Measurements from ENCODE around the gene TENT4B.

TENT4B gene

GRCh38 chr16:50144211-50144610 is 8.9 kb upstream of the TENT4B start:
- no peak overlapping the region for H3K27ac ChIP-seq
- TF ChIP-seq ZFX (IDR thresholded peaks at IDR 0.05; ENCODE audit: borderline replicate concordance), result no peak
- TF ChIP-seq CTCF (IDR thresholded peaks at IDR 0.05), result no peak

- H3K27ac ChIP-seq, result no peak overlapping the region
- TF ChIP-seq CTCF (IDR thresholded peaks at IDR 0.05) (no peak), ZFX (IDR thresholded peaks at IDR 0.05; ENCODE audit: borderline replicate concordance) (no peak)
Observed at GRCh38 chr16:50146479-50147435, 6.3 kb upstream of the TENT4B start.

- no peak overlapping the region for H3K27ac ChIP-seq
- TF ChIP-seq CTCF (IDR thresholded peaks at IDR 0.05) (no peak), ZFX (IDR thresholded peaks at IDR 0.05; ENCODE audit: borderline replicate concordance) (no peak)
Observed at GRCh38 chr16:50151322-50151721, 1.8 kb upstream of the TENT4B start.

- peak overlapping the region; percentile 88 for H3K27ac ChIP-seq
- TF ChIP-seq ZFX (IDR thresholded peaks at IDR 0.05; ENCODE audit: borderline replicate concordance), result no peak
- TF ChIP-seq CTCF (IDR thresholded peaks at IDR 0.05), result no peak
Observed at GRCh38 chr16:50151756-50152155, 1.4 kb upstream of the TENT4B start.

GRCh38 chr16:50152351-50152806 is 727 bp upstream of the TENT4B start:
- TF ChIP-seq ZFX (IDR thresholded peaks at IDR 0.05; ENCODE audit: borderline replicate concordance), result no peak
- peak overlapping the region; percentile 88 for H3K27ac ChIP-seq

GRCh38 chr16:50153596-50154419 is 702 bp downstream of the TENT4B start:
- peak overlapping the region; percentile 88 for H3K27ac ChIP-seq
- TF ChIP-seq CTCF (IDR thresholded peaks at IDR 0.05) (peak; percentile 18; the same call in 1 of the 2 replicates), ZFX (IDR thresholded peaks at IDR 0.05; ENCODE audit: borderline replicate concordance) (no peak)

GRCh38 chr16:50154420-50154950 is 1.4 kb downstream of the TENT4B start:
- peak overlapping the region; percentile 88; the same call in 1 of the 2 replicates for H3K27ac ChIP-seq

More at GRCh38 chr16:50154420-50154950, 1.4 kb downstream of the TENT4B start:
- TF ChIP-seq CTCF (IDR thresholded peaks at IDR 0.05) (no peak), ZFX (IDR thresholded peaks at IDR 0.05; ENCODE audit: borderline replicate concordance) (no peak)
